Ovary (tissue), 3 donors: Measurements from ENCODE around the gene BOK.

Source experiments
- EP300 ChIP-seq: sonication (generic); formaldehyde crosslinking; IDR thresholded peaks from one replicate; pipeline ENCODE4 v1.6.1; 2017; ENCODE audit warnings: antibody characterized with exemption
- TF ChIP-seq, protein P1 (sequence below), 3 donors: fragments of 450-650 bp in 2 of 3; fragments of 200-600 bp in 1 of 3; IDR thresholded peaks; one replicate each; pipeline versions ENCODE4 v1.5.1 to v1.8.0; 2016 to 2022; ENCODE audit warnings: antibody characterized with exemption in 3 of 3, mild to moderate bottlenecking in 1 of 3
- donor health status: DM: no; HTN: no; CAD: no.

DNA sequence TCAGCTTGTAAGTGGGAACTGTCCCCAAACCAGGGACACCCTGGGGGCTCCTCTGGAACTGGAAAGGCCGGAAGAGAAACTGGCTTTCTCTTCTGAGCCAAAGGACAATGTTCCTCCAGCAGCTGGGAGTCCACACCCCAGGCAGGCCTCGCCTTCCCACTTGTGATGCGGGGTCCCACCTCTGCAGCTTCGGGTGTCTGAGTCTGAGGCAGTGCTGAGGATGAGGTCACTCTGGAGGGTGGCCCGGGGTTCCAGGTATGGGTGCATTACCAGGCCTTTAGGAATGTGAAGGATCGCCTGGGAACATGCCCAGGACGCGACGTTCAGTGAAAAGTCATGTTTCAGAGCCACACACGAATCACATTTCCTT is 18.2 kb upstream of the BOK start:
- TF ChIP-seq EP300: no peak
- TF ChIP-seq, protein P1, sequence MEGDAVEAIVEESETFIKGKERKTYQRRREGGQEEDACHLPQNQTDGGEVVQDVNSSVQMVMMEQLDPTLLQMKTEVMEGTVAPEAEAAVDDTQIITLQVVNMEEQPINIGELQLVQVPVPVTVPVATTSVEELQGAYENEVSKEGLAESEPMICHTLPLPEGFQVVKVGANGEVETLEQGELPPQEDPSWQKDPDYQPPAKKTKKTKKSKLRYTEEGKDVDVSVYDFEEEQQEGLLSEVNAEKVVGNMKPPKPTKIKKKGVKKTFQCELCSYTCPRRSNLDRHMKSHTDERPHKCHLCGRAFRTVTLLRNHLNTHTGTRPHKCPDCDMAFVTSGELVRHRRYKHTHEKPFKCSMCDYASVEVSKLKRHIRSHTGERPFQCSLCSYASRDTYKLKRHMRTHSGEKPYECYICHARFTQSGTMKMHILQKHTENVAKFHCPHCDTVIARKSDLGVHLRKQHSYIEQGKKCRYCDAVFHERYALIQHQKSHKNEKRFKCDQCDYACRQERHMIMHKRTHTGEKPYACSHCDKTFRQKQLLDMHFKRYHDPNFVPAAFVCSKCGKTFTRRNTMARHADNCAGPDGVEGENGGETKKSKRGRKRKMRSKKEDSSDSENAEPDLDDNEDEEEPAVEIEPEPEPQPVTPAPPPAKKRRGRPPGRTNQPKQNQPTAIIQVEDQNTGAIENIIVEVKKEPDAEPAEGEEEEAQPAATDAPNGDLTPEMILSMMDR (IDR thresholded peaks at IDR 0.05): no peak
